ENCODE measurements around the gene CCDC148. TPM values are rescaled to one million over a fixed set of nuclear protein-coding genes. Genes with fewer than 3 reads are reported as not detected.
"Not testable (repeated sequence)": the region's sequence is repeated elsewhere in the genome, so short reads cannot be mapped to it uniquely, and the experiment has no call there.

CCDC148 gene
- total RNA-seq, 1 donor from 2014 or later: 9.3 TPM

DNA sequence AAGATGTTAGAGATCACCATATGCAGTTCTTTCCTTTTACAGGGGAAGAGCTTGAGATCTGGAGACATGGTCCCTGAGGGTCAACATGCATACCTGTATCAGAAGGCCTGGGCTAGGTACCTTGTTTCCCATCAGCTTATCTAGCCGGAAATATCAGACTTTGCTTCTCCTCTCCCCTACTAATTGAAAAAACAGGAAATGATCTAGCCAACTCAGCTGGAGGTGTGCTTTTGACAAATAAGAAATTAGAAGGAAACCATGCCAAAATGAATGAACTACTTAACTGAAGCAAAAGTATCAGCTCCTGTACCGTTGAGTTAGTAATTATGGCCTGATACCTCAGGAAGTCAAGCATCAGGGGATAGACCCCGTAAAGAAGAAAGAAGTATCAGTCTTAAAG, 20.6 kb upstream of the CCDC148 start:
- H3K79me2 ChIP-seq (ENCODE audit: low read depth): peaks cover 93% of the 10 kb centered on the region
- H3K27me3 ChIP-seq: no peaks in the 10 kb centered on the region
- H4K20me1 ChIP-seq (ENCODE audit: low read depth): peaks cover 23% of the 10 kb centered on the region
- H3K9me3 ChIP-seq (ENCODE audit: low read depth): no peaks in the 10 kb centered on the region
- H3K27ac ChIP-seq: no peak overlapping the region
- Mint-ChIP-seq H3K27ac (no peak overlapping the region), H3K9me3 (peaks cover 8% of the 10 kb centered on the region), H3K36me3 (peaks cover 18% of the 10 kb centered on the region), H3K4me1 (peaks cover 3% of the 10 kb centered on the region), H3K4me3 (no peak overlapping the region), H3K27me3 (ENCODE audit: insufficient read depth, low read depth) (no peaks in the 10 kb centered on the region)
- H3K36me3 ChIP-seq: peaks cover 5% of the 10 kb centered on the region
- no peak overlapping the region for H2AFZ ChIP-seq (replicated peaks)
- H3K9ac ChIP-seq: no peak overlapping the region
- H3K4me3 ChIP-seq: no peak overlapping the region
- DNase-seq (ENCODE audit: low spot score): no peak
- peaks cover 12% of the 10 kb centered on the region for H3K4me1 ChIP-seq
- no peak overlapping the region for H3K4me2 ChIP-seq
- TF ChIP-seq EZH2 (IDR thresholded peaks at IDR 0.05) (no peak), EZH2phosphoT487 (IDR thresholded peaks at IDR 0.05) (no peak)
- TF ChIP-seq, protein P1, sequence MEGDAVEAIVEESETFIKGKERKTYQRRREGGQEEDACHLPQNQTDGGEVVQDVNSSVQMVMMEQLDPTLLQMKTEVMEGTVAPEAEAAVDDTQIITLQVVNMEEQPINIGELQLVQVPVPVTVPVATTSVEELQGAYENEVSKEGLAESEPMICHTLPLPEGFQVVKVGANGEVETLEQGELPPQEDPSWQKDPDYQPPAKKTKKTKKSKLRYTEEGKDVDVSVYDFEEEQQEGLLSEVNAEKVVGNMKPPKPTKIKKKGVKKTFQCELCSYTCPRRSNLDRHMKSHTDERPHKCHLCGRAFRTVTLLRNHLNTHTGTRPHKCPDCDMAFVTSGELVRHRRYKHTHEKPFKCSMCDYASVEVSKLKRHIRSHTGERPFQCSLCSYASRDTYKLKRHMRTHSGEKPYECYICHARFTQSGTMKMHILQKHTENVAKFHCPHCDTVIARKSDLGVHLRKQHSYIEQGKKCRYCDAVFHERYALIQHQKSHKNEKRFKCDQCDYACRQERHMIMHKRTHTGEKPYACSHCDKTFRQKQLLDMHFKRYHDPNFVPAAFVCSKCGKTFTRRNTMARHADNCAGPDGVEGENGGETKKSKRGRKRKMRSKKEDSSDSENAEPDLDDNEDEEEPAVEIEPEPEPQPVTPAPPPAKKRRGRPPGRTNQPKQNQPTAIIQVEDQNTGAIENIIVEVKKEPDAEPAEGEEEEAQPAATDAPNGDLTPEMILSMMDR (IDR thresholded peaks at IDR 0.05): no peak
- H3F3A ChIP-seq (ENCODE audit: low read depth): no peaks in the 10 kb centered on the region

GRCh38 chr2:158474526-158475011, 18.0 kb upstream of the CCDC148 start:
- Histone ChIP-seq H3K79me2 (ENCODE audit: low read depth) (peaks cover 93% of the 10 kb centered on the region), H3K4me1 (peaks cover 17% of the 10 kb centered on the region), H4K20me1 (ENCODE audit: low read depth) (peaks cover 26% of the 10 kb centered on the region)
- H3K4me3 Mint-ChIP-seq; H3K9ac ChIP-seq; H3K27ac ChIP-seq; H3F3A ChIP-seq (ENCODE audit: low read depth); H3K27ac Mint-ChIP-seq; H3K27me3 ChIP-seq; DNase-seq (ENCODE audit: low spot score); H2AFZ ChIP-seq (replicated peaks); H3K9me3 ChIP-seq (ENCODE audit: low read depth); H3K36me3 ChIP-seq; H3K27me3 Mint-ChIP-seq (ENCODE audit: insufficient read depth, low read depth); H3K4me1 Mint-ChIP-seq; H3K4me2 ChIP-seq; H3K4me3 ChIP-seq: not testable (repeated sequence)
- H3K9me3 Mint-ChIP-seq: peaks cover 10% of the 10 kb centered on the region
- peaks cover 30% of the 10 kb centered on the region for H3K36me3 Mint-ChIP-seq

DNA sequence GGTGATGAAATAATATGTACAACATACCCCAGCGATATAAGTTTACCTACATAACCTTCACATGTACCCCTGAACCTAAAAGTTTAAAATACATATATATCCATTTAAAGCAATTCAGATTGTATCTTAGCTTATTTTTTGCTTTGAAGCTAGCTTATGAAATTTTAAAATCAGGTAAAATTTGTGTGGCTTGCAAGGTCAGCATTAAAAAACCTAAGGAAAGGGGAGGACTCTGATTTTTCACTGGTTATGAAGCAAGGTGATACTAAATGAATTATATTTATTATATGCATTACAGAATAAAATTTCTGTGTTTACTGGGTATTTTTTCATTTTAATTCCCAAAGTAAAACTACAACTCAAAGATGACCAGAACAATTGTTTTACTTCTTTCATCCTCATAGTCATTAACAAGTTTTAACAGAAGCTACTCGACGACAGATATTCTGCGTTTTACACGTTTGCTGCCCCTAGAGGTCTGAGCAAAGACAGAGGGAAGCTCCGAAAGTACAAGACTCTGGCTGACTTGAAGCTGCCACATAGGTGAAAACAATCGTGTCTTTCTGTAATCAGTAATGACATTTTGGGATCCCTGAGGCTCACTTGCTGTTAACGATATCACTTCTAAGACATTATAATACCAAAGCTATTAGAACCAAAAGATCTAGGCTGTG, 17.3 kb upstream of the CCDC148 start:
- TF ChIP-seq, protein P1 (IDR thresholded peaks at IDR 0.05): peak; percentile 58
- TF ChIP-seq EZH2 (IDR thresholded peaks at IDR 0.05): no peak
- no peak for TF ChIP-seq EZH2phosphoT487 (IDR thresholded peaks at IDR 0.05)
- Mint-ChIP-seq H3K27ac (no peak overlapping the region), H3K4me1 (peaks cover 3% of the 10 kb centered on the region), H3K9me3 (peaks cover 13% of the 10 kb centered on the region), H3K36me3 (peaks cover 34% of the 10 kb centered on the region), H3K27me3 (ENCODE audit: insufficient read depth, low read depth) (no peaks in the 10 kb centered on the region), H3K4me3 (no peak overlapping the region)
- DNase-seq (ENCODE audit: low spot score): peak; percentile 38
- H3K27ac ChIP-seq: no peak overlapping the region
- H3K79me2 ChIP-seq (ENCODE audit: low read depth): peaks cover 93% of the 10 kb centered on the region
- no peak overlapping the region for H3K4me2 ChIP-seq
- no peaks in the 10 kb centered on the region for H3K27me3 ChIP-seq
- H4K20me1 ChIP-seq (ENCODE audit: low read depth): peaks cover 26% of the 10 kb centered on the region
- H3K9ac ChIP-seq: no peak overlapping the region
- no peak overlapping the region for H2AFZ ChIP-seq (replicated peaks)
- no peaks in the 10 kb centered on the region for H3F3A ChIP-seq (ENCODE audit: low read depth)
- H3K4me1 ChIP-seq: peaks cover 17% of the 10 kb centered on the region
- no peak overlapping the region for H3K4me3 ChIP-seq
- H3K36me3 ChIP-seq: peaks cover 5% of the 10 kb centered on the region
- H3K9me3 ChIP-seq (ENCODE audit: low read depth): no peaks in the 10 kb centered on the region

- not testable (repeated sequence) for H3K27me3 ChIP-seq; DNase-seq (ENCODE audit: low spot score); H2AFZ ChIP-seq (replicated peaks); H3K4me3 ChIP-seq; H3K27ac ChIP-seq; H3K36me3 ChIP-seq; H3K9me3 ChIP-seq (ENCODE audit: low read depth); H3K4me1 Mint-ChIP-seq; H3K27me3 Mint-ChIP-seq (ENCODE audit: insufficient read depth, low read depth); H3F3A ChIP-seq (ENCODE audit: low read depth); H3K9ac ChIP-seq; H3K27ac Mint-ChIP-seq; H3K4me2 ChIP-seq; H3K4me3 Mint-ChIP-seq
- H3K9me3 Mint-ChIP-seq: peaks cover 13% of the 10 kb centered on the region
- Histone ChIP-seq H3K79me2 (ENCODE audit: low read depth) (peaks cover 92% of the 10 kb centered on the region), H4K20me1 (ENCODE audit: low read depth) (peaks cover 26% of the 10 kb centered on the region), H3K4me1 (peaks cover 17% of the 10 kb centered on the region)
- H3K36me3 Mint-ChIP-seq: peaks cover 36% of the 10 kb centered on the region
Measured at GRCh38 chr2:158473300-158473699, 16.7 kb upstream of the CCDC148 start.

DNA sequence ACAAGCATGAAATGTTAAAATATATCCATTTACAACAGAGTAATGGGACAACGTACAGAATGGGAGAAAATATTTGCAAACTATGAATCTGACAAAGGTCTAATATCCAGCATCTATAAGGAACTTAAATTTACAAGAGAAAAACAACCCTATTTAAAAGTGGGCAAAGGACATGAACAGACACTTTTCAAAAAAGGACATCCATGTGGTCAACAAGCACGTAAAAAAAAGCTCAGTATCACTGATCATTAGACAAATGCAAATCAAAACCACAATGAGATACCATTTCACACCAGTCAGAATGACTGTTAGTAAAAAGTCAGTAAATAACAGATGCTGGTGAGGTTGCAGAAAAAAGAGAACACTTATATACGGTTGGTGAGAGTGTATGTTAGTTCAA, 16.3 kb upstream of the CCDC148 start:
- Mint-ChIP-seq H3K36me3 (peaks cover 37% of the 10 kb centered on the region), H3K9me3 (peaks cover 13% of the 10 kb centered on the region)
- Histone ChIP-seq H3K79me2 (ENCODE audit: low read depth) (peaks cover 93% of the 10 kb centered on the region), H3K4me1 (peaks cover 17% of the 10 kb centered on the region), H4K20me1 (ENCODE audit: low read depth) (peaks cover 26% of the 10 kb centered on the region)
- not testable (repeated sequence) for DNase-seq (ENCODE audit: low spot score); H3K4me3 Mint-ChIP-seq; H3K4me2 ChIP-seq; H2AFZ ChIP-seq (replicated peaks); H3K9ac ChIP-seq; H3K9me3 ChIP-seq (ENCODE audit: low read depth); H3K27ac ChIP-seq; H3K4me3 ChIP-seq; H3F3A ChIP-seq (ENCODE audit: low read depth); H3K27me3 ChIP-seq; H3K36me3 ChIP-seq; H3K4me1 Mint-ChIP-seq; H3K27ac Mint-ChIP-seq; H3K27me3 Mint-ChIP-seq (ENCODE audit: insufficient read depth, low read depth)

Data from neural progenitor cell (in vitro differentiated cells).